NCI-H82 (cell line): ENCODE results near the gene MLLT3.
A peak's percentile ranks its signal among the peaks of the same experiment; 100 is the strongest.

Experiments
- DNase-seq: peaks from one replicate; lab custom pipeline; 2025; lab: John Stamatoyannopoulos, UW

The MLLT3 gene

DNA sequence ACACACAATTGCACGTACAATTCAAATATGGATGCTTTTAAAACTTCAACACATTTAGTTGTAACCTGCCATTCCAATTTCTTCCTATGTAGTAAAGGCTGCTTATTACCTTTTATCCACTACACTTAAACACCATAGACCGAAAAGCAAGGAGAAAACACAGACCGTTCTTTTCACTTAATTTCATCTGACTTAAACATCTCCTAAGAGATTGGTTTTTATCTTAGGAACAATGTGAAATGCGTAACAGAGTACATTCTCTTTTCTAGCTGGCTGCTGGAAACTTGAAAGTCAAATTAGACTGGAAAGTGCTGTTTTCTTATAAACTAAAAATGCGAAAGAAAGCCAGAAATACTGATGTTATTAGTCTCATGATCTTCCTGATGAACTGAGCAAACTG, 241.8 kb downstream of the MLLT3 start:
- no peak for DNase-seq

DNA sequence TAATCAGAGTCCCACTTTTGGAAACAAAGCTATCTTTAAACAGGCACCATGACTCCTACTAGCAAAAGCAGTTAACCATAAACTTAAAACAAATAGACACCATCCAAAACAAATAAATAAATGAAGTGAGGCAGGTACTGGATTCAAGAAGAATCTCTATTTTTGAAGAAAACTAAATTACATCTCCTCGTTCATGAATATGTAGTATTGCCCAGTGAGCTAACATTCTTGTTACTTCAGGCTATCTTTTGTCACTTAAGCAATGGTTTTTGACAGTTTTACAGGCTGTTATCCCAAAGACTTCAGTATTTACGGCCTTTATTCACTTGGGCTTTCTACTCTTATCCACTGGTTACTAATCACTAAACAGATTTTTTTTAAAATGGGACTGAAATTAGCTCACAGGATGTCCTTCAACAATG, 242.5 kb downstream of the MLLT3 start:
- DNase-seq = no peak

DNA sequence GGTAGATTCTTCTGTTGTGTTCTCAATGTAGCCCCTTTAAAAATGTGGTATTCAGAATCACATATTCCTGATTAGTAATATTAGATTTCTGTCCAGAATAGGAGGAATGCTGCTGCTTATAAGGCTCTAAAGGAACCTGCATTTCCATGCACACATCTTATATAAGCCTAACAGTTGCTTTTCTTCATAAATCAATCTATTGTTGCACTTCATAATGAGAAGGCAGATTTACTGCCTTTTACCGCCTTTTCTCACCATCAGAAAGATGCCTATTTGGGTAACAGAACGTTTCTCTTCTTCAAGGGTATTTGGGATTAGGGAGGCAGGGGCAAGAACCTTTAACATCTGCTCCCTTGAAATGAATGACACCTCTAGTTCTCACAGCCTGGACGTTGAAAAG, 243.4 kb downstream of the MLLT3 start:
- DNase-seq = peak; percentile 11

DNA sequence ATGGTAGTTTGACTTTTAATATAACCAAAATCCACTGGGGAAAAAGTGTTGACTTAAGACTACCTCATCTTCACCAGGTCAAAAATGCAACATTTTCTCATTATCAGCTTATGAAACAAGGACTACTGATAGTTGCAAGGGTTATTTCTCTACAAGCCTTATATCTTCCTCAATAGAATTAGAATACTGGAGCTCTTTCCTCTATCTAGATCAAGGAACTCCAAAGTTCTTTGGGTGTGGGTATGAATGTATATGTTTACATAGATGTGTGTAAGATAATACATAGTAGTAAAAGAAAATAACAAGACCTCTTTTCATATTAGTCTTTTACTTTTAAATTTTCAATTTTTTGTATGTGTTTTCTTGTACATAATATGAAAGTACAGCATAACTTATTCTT, 244.5 kb downstream of the MLLT3 start:
- no peak for DNase-seq

DNA sequence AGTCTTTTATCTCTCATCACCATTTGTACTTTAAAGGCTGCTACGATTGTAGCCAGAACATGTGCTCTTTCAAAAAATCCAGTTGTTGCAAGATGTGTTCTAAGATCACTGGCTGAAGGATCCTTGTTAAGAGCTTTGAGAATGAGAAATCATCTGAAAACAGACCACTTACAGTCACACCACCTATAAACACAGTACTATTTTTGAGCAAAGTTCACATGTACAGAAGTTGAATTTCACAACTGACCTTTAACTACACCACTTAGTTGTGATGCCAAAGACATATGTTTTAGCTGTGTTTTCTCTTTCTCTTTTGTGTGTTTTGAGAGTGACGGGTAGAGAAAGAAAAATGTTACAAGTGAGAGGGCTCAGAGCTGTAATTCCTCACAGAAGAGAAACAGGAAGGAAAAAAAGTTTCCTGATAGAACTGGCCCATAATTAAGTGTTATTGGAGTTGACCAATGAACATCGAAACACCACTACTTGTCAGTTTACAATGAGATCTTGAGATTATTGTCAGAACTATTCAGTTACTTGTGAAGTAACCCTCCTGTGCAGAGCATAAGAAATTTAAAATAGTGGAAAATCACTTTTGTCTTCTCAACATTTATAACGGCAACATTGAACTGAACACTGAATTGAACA, 245.4 kb downstream of the MLLT3 start:
- DNase-seq = no peak

DNA sequence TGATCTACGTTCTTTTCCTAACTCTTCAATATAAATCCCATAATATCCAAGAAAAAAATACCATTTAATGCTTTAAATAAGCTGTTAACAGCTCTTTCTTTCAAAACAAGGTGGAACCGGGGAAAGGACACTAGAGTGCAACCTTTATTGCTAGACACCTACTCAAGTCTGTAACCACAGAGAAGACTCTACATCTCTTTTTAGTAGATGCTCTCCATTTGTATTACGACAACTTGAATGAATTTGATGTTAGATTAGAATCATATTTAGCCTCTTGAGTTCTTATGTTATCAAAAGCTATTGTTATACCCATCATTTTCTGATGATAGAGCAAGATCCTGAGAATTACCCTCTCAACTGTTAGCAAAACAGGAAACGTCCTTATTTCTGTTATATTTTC, 246.3 kb downstream of the MLLT3 start:
- no peak for DNase-seq

DNA sequence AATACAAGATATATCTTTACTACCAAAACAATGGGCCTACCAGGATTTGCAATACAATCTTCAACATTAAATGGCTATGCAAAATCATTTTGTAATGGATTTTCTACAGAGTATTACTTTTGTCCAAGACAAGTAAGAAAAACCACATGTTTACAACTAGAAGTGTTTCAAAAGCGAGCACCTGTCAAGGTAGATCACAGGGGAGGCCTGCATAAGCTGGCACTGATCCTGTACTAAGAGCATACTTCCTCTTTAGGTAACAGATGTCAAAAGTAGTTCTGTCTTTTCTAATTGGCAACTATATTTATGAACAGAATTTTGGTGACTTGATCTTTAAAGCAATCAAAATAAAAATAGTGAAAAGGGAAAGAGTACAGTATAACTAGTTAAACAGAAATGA, 249.0 kb downstream of the MLLT3 start:
- DNase-seq = no peak

DNA sequence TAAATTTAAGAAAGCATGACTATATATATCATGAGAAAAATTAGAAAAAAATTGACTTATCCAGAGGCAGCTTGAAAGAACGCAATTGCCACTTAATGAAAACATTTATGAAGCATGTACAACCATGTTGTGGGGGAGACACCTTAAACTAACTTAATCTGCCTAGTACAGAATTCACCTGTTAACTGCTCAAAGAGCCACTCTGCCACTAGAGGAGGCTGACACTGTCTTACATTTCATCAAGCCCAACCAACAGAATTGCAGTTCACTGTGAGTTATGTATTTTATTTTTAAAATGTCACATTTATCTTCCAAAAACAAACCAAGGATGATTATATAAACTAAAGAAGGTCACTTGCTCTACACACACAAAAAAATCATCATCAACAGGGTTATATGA, 252.9 kb downstream of the MLLT3 start:
- DNase-seq = no peak

DNA sequence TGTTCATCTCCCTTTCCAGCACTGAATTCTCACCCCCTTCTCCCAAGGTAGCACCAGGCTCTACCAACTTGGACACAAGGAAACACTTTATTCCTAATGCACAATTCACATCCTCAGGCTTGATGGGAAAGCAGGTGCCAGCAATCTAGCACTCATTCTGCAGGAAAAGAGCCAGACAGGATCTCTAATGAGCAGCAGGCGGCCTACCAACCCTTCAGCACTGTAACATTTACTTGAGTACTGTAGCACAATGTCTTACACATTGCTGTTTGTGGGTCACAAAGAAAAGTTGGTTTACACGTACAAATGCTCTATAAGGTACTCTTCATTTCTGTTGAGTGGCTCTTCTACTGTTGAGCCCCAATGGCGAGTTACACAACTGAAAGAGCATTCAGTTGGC, 254.4 kb downstream of the MLLT3 start:
- no peak for DNase-seq

DNA sequence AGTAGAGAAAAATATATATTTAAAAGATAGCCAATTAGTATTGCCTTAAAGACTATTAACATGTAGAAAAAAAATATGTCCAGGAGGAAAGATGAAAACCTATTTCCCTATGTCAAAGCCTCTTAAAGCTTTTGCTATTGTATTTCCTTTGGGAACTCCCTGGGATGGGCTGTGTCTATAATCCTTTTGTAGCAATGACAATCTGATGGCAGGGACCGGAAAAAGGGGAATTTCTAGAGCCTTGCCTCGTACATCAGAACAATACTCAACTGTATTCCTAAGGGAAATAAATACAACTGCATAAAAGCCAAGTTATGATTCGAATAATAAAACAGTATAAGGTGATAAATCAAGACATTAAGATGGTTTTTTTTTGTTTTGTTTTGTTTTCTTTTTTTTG, 257.3 kb downstream of the MLLT3 start:
- peak; percentile 44 for DNase-seq

DNA sequence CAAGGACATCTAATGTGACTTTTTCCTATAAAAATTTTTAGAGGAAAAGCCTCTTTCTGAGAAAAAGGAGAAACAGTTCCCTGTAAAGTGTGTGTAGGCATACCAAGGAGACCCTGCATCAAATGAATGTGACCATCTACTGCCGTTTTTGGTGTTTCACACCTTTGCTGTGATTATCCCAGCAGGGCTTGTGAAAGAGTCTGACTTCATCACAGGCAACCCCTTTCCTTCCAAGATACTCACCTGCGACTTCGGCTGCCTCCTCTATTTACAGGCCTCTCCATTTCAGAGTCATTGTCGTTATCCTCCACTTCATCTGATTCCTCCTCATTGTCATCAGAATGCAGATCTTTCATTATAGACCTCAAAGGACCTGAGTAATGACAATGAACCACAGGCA, 259.1 kb downstream of the MLLT3 start:
- no peak for DNase-seq

DNA sequence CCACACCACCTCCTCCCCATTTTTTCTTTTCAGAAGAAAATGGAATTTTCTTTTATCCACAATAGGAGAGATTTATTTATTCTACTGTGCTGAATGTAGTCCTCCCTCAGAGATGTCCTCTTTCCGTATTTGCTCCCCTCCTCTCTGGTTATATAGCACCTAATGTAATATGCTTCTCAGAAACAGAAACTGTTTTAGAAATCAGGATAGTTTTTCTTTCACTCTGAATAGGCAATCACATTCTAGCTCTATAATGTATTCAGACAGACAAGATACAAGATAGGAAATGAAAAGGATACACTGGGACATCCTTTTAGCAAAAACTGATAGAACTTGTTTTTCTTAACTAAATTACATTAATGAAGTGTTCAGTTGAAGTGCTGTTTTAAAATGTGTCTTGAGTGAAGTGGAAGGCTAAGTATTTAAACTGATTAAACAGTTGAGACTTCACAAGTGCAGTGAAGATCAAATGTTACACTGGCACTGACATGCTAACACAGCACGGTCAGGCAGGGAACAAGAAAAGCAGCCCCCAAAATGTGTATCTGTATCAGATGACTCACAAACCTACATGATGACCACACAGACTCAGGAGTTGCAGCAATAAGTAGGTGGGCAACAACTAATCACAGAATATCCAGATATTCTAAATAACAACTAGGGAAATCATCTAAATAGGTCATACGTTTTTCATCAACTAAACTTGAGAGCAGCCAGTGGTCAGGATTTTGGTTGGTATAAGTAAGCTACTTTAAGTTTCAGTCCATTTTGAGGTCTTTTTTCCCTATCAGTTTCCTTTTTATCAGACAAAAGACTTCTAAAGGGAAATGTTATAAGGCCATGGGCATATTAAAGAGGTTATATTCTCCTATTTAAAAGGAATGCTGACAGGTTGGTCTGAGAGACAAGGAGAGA, 260.4 kb downstream of the MLLT3 start:
- no peak for DNase-seq

DNA sequence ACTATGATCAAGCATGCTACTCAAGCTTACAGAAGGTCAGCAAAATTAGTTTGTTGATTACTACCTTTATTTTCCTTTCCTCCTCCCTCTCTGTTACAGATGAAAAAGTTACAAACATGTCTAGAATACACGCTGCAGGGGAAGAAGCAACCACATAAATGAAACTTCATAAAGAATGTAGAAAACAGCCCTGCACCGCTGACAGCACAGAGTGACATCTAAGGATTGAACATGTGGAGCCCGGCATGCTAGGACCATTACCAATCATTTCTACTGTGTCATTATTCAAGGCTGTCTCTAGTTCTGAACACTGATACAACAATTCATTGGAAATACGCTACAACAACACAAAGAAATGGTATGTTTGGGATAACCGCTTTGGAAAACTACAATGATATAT, 261.1 kb downstream of the MLLT3 start:
- no peak for DNase-seq

DNA sequence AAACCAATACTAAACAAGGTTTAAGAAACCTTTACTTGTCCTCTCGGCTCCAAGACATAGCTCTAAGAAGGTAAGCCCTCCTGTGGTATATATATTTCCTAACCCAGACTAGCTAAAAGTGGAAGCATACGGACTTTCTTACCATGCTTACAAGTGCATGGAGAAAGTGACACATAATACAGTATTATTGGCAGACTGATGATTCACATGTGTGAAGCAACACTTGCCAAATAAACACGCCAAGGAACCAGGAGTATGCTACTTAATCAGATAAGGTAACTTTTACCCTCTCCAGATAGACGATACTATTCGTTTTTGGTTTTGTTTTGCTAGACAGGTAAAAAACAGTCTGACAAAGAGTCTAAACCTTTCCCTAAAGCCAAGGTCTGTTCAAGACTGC, 264.1 kb downstream of the MLLT3 start:
- no peak for DNase-seq

DNA sequence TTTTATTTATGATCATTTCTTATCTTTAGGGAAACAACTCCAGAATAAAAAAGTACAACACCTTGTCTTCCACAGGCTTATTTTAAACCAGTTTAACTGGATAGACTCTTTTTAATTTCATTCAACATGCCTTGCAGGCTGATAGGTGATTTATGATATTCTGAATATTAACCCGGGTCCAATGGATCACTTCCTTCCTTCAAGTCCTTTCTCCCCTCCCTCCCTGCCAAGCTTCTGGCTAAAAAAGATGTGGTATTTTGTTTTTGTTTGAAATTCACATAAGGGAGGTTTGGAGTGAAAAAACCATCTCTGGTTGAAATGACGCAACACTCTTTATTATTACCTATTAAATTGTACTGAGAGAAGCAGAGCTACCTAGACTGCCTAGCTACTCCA, 265.3 kb downstream of the MLLT3 start:
- no peak for DNase-seq

DNA sequence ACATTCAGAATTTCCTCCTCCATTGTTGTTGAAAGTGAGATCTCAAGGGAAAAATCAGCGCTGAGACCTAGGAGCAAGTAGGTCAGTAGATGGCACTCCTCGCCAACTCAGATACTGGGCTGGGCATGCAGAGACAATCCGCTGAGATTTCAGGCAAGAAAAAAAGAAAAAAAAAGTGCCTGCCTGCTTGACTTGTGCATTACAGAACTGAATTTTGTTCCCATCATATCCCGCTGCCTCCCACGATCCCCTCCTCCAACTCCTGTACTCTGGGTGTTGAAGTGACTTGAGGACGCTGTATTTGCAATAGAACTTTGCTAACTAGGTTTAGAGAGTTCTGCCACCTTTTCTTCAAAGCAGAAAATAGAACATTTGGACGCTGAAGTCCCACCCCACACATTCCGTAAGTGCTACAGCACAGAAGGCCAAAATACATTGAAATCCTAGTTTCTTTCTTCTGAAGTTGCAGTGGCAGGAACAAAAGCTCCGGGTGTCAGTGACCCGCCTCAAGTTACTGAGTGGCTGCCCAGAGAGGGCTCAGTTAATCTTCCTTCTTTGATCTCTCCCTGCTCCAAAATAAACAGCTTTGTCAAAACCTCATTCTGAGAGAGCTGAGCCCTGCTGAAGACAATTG, 265.8 kb downstream of the MLLT3 start:
- DNase-seq = peak; percentile 85

DNA sequence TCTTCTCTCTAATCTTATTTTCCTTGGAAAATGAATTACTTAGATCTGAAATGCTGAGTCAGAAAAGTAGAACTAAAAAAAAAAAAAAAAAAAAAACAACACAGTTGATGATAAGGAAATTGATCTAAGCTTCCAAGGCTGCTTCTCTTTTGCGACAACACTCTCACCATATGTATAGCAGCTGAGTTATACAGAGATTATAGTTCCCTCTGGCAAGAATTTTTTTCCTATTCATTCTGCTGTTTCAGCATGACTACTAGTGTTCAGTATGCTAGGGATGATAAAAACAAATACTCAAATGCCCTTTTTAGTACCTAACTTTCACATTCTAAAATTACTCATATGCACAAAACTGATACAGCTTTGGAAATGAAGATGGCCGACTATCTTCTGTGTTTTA, 267.3 kb downstream of the MLLT3 start:
- no peak for DNase-seq

DNA sequence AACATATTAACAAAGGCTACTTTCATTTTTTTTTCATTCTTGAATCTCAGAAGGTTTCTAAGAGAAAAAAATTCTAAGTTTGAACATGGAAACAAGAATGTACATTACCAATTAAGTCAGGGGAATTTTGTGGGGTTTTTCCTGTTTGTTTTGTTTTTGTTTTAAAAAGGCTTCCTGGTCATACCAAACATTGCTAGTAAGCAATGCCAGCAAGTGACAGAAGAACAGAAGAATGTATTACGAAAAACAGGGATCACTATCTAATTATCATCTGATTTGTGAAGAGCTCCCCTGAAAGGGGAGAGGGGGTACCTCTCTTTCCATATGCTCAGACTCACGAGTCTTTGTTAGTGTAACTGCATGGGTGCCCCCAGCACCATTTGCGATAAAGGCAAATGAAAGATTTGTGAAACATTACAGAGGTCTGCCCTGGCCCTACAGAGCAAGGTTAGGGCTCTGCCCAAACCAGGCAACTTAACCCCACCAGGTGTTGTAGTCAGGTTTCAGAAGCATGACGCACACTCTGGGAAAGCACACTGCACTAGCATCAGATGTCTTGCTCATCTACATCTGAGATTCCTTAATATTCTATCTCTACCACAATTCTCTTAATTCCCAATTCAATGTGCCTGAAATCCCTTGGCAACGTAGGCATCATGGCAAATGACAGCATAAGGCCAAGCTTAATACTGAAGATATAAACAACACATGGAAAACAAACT, 268.2 kb downstream of the MLLT3 start:
- DNase-seq = no peak

DNA sequence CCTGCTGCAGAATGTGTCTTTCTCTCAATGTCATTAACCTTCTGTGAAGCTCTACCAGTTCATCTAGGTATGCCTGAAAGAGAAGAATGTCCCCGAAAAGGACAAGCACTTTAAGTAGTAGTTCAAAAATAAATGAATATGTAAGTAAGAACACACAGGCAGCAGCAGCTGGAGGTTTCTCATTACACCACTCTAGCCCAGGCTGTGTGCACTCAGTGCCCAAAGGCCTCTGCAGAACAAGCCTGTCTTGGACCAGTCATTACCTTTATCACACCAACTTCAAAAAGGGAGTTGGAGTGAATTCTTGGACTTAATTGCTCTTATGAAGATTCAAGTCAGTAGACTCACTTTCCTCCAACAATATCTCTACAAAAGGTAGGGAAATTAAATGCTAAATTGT, 268.8 kb downstream of the MLLT3 start:
- no peak for DNase-seq

DNA sequence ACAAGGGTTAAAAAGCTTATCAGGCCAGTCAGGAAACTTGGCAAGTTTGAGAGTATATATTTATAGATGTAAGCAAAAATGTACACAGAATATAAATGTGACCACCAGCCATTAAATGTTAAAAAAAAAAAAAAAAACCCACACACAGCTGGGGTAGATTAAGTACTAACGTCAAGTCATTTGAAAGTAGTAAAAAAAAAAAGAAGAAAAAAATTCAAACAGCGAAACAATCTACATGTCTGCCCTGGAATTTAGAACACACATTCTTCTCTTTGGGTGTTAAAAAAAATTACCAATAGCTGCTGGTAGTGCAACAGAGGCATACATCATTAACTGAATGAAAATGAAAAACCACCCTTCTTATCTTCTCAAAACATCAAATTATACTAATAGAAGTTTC, 269.7 kb downstream of the MLLT3 start:
- DNase-seq = no peak

DNA sequence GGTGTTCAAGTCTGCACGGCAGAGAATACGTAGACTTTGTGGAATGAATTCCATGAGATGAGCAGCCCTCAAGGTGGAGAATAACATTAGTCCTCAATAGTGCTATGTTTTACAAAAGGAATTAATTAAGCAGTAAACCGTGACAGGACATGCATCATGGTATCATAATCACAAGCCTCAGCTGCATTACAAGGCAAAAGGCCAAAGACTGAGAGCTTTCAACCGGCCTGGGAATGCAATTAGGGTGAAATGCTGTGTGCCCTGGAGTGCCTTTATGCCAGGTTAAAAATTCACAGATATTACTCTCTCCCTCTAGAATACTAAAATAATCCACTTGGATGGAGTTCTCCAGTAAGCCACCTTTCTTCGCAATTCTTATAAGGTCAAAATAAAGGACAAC, 270.6 kb downstream of the MLLT3 start:
- no peak for DNase-seq

DNA sequence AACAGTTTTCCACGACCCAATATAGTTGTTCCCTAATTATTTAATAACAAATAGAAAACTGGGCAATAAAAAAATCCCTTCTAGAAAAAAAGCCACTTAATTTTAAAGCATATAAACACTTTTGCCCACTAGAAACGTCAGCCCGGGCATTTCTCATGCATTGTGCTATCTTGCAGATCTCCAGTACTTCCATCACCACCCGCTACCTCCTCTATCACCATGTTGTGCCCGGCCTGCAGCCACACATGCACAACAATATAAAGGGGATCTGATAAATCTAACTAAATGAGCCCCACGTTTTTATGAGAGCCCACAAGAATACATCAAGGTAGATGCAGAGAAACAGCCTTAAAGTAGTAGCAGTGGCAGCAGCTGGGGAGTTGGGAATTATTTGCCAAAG, 272.7 kb downstream of the MLLT3 start:
- no peak for DNase-seq

DNA sequence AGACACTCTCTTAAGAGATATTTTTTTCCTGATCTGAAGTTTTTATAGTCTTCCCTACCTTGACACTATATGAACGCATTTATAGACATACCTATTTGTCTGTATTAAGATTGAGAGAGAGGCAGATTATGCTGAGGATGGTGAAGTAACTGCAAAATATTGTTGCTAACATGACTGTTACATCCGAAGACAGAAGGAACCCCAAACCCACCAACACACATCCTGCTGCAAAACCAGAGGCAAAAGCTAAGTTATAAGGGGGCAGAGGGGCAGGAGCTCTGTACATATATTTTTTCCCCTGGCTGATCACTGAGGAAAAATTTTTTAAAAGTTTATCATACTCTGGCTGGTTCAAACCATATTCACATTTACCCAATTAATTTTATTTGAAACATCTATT, 279.0 kb downstream of the MLLT3 start:
- no peak for DNase-seq
